ENCODE data around the gene CIPC. TPM values are rescaled to one million over a fixed set of nuclear protein-coding genes. Genes with fewer than 3 reads are reported as not detected.

CIPC gene
- total RNA-seq, 1 donor from 2014 or later, result 22.3 TPM

- Mint-ChIP-seq H3K4me1 (ENCODE audit: low read depth, unreplicated experiment) (peaks cover 28% of the 10 kb centered on the region), H3K36me3 (ENCODE audit: unreplicated experiment) (no peaks in the 10 kb centered on the region), H3K27me3 (ENCODE audit: unreplicated experiment) (peaks cover 13% of the 10 kb centered on the region), H3K4me3 (ENCODE audit: unreplicated experiment) (peak overlapping the region; percentile 26), H3K27ac (ENCODE audit: unreplicated experiment) (peak overlapping the region; percentile 45), H3K9me3 (ENCODE audit: unreplicated experiment) (peaks cover 9% of the 10 kb centered on the region)
- no peak for DNase-seq
- TF ChIP-seq CTCF (IDR thresholded peaks at IDR 0.05; ENCODE audit: partially characterized antibody, unreplicated experiment), result no peak
These were observed 35.8 kb downstream of the CIPC start for GRCh38 chr14:77133720-77134338.

GRCh38 chr14:77139022-77139421 lies 41.0 kb downstream of the CIPC start:
- peaks cover 29% of the 10 kb centered on the region for H3K27me3 Mint-ChIP-seq (ENCODE audit: unreplicated experiment)
- peak overlapping the region; percentile 79 for H3K4me3 Mint-ChIP-seq (ENCODE audit: unreplicated experiment)
- H3K4me1 Mint-ChIP-seq (ENCODE audit: low read depth, unreplicated experiment), result peaks cover 33% of the 10 kb centered on the region
- peaks cover 24% of the 10 kb centered on the region for H3K9me3 Mint-ChIP-seq (ENCODE audit: unreplicated experiment)
- no peak for DNase-seq
- no peak for TF ChIP-seq CTCF (IDR thresholded peaks at IDR 0.05; ENCODE audit: partially characterized antibody, unreplicated experiment)
- H3K27ac Mint-ChIP-seq (ENCODE audit: unreplicated experiment), result no peak overlapping the region
- H3K36me3 Mint-ChIP-seq (ENCODE audit: unreplicated experiment), result no peaks in the 10 kb centered on the region

- Mint-ChIP-seq H3K36me3 (ENCODE audit: unreplicated experiment) (no peaks in the 10 kb centered on the region), H3K27ac (ENCODE audit: unreplicated experiment) (peak overlapping the region; percentile 87), H3K4me1 (ENCODE audit: low read depth, unreplicated experiment) (peaks cover 36% of the 10 kb centered on the region), H3K27me3 (ENCODE audit: unreplicated experiment) (peaks cover 27% of the 10 kb centered on the region), H3K9me3 (ENCODE audit: unreplicated experiment) (peaks cover 27% of the 10 kb centered on the region), H3K4me3 (ENCODE audit: unreplicated experiment) (peak overlapping the region; percentile 97)
- peak; percentile 79 for TF ChIP-seq CTCF (IDR thresholded peaks at IDR 0.05; ENCODE audit: partially characterized antibody, unreplicated experiment)
- peak; percentile 86 for DNase-seq
These were observed 41.7 kb downstream of the CIPC start for GRCh38 chr14:77139540-77140358.

GRCh38 chr14:77140359-77141213 lies 42.5 kb downstream of the CIPC start:
- peak; percentile 53 for DNase-seq
- peak overlapping the region; percentile 97 for H3K4me3 Mint-ChIP-seq (ENCODE audit: unreplicated experiment)
- peaks cover 24% of the 10 kb centered on the region for H3K27me3 Mint-ChIP-seq (ENCODE audit: unreplicated experiment)
- H3K27ac Mint-ChIP-seq (ENCODE audit: unreplicated experiment), result peak overlapping the region; percentile 87
- TF ChIP-seq CTCF (IDR thresholded peaks at IDR 0.05; ENCODE audit: partially characterized antibody, unreplicated experiment), result no peak
- peaks cover 41% of the 10 kb centered on the region for H3K4me1 Mint-ChIP-seq (ENCODE audit: low read depth, unreplicated experiment)
- peaks cover 27% of the 10 kb centered on the region for H3K9me3 Mint-ChIP-seq (ENCODE audit: unreplicated experiment)
- H3K36me3 Mint-ChIP-seq (ENCODE audit: unreplicated experiment), result no peaks in the 10 kb centered on the region

All from glutamatergic neuron (in vitro differentiated cells).